Loucy (cell line): ENCODE data around the gene BANP.

Experiments used
- EZH2phosphoT487 ChIP-seq: fragments of 200-600 bp; IDR thresholded peaks from 2 replicates; pipeline ENCODE4 v1.6.1; 2018; ENCODE audit warnings: antibody characterized with exemption, mild to moderate bottlenecking, moderate library complexity, borderline replicate concordance
- TF ChIP-seq, protein P1 (sequence below): fragments of 200-600 bp; sonication (generic); conservative IDR thresholded peaks from 2 replicates; pipeline ENCODE4 v1.5.1; 2014; ENCODE audit warnings: mild to moderate bottlenecking, antibody characterized with exemption, low read length

DNA sequence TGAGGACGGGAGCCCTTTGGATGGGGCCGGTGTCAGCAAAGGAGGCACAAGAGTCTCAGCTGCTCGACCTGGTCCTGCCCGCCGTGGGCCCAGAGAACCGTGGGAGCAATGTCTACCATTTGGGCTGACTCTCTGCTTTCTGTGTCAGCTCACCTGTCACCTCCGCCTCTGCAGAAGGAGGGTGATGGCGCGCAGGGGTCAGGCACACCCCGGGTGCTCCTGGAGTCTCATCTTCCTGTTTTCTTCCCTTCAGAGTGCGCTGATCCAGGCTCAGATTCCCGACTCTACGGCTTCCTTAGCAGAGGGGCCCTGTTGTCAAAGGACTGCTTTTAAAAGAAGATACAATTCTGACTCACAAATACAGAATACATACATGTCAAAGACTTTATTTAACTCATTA lies 167.1 kb downstream of the BANP start:
- TF ChIP-seq, protein P1, sequence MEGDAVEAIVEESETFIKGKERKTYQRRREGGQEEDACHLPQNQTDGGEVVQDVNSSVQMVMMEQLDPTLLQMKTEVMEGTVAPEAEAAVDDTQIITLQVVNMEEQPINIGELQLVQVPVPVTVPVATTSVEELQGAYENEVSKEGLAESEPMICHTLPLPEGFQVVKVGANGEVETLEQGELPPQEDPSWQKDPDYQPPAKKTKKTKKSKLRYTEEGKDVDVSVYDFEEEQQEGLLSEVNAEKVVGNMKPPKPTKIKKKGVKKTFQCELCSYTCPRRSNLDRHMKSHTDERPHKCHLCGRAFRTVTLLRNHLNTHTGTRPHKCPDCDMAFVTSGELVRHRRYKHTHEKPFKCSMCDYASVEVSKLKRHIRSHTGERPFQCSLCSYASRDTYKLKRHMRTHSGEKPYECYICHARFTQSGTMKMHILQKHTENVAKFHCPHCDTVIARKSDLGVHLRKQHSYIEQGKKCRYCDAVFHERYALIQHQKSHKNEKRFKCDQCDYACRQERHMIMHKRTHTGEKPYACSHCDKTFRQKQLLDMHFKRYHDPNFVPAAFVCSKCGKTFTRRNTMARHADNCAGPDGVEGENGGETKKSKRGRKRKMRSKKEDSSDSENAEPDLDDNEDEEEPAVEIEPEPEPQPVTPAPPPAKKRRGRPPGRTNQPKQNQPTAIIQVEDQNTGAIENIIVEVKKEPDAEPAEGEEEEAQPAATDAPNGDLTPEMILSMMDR: no peak
- TF ChIP-seq EZH2phosphoT487: no peak
